Measurements from ENCODE around the gene BCOR. TPM values are rescaled to one million over a fixed set of nuclear protein-coding genes. Genes with fewer than 3 reads are reported as not detected.

The BCOR gene
- total and polyA plus RNA-seq, 2 of the 8 experiments (the other 6 are each of a cell fraction or from before 2014, with no cell fraction given), result 25.0 to 50.8 TPM

DNA sequence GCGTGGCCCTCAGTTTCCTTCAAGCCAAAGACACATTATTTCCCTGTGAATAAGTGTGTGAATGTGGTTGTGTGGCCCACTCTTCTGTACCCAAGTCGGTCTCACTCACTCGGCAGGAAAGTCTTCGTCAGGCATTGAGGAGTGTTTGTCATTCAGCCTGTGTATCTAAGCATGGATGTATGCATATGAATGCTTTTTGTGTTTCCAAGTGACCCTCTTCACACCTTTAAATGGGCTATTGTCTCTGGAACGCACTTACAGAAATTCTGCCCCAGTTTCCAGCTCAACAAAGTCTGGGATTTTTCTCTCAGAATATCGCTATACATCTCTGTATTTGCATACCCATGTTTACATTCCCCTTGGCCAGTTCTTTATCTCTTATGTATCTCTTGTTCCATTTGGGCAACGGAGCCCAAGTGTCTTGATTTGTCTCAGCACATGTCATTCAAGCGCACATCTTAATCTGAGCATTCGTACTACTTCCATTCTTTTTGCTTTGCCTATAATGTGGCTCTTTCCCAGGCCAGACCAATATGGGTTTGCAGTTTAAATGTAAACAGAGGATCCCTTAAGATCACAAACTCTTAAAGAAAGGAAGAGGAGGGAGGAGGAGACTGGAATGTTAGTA lies 4.8 kb downstream of the BCOR start (continued):
- no peak for TF ChIP-seq GABPA (IDR thresholded peaks at IDR 0.05; ENCODE audit: borderline replicate concordance, insufficient read depth, low read length)
- no peak for TF ChIP-seq KDM1A (IDR thresholded peaks at IDR 0.05; ENCODE audit: borderline replicate concordance, low read length)
- TF ChIP-seq RNF2 (IDR thresholded peaks at IDR 0.05; ENCODE audit: borderline replicate concordance, low read depth, low read length, missing control alignments, poor library complexity, severe bottlenecking), result no peak
- no peak for TF ChIP-seq FOSL1 (IDR thresholded peaks at IDR 0.05; ENCODE audit: insufficient read depth, low read depth, low read length)
- no peak for TF ChIP-seq ASH2L (IDR thresholded peaks at IDR 0.05; ENCODE audit: low read length)
- TF ChIP-seq, protein P1, sequence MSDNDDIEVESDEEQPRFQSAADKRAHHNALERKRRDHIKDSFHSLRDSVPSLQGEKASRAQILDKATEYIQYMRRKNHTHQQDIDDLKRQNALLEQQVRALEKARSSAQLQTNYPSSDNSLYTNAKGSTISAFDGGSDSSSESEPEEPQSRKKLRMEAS (IDR thresholded peaks at IDR 0.05), result peak; percentile 17; the same call in 1 of the 2 replicates
- peak; percentile 48; the same call in 1 of the 2 replicates for TF ChIP-seq POLR2AphosphoS5 (IDR thresholded peaks at IDR 0.05; ENCODE audit: low read depth, low read length)
- TF ChIP-seq NRF1 (IDR thresholded peaks at IDR 0.05; ENCODE audit: low read depth, low read length), result no peak
- TF ChIP-seq TAF1 (IDR thresholded peaks at IDR 0.05; ENCODE audit: low read depth, low read length), result 0 out of 2 replicates have a peak, but pooled peaks have one; percentile 22
- no peak for TF ChIP-seq RXRA (IDR thresholded peaks at IDR 0.05; ENCODE audit: insufficient read depth, low read depth, low read length)
- no peak for TF ChIP-seq SIN3A (conservative IDR thresholded peaks at IDR 0.05 in 1 of 2, IDR thresholded peaks at IDR 0.05 in 1 of 2; ENCODE audit: low read depth in 1 of 2, low read length in 2 of 2)
- TF ChIP-seq RBBP5 (IDR thresholded peaks at IDR 0.05; ENCODE audit: borderline replicate concordance, low read depth, low read length), result 0 out of 2 replicates have a peak, but pooled peaks have one; percentile 18
- TF ChIP-seq HDAC2 (IDR thresholded peaks at IDR 0.05; ENCODE audit: borderline replicate concordance in 1 of 2, low read depth in 2 of 2, low read length in 2 of 2), result no peak
- TF ChIP-seq CREB1 (IDR thresholded peaks at IDR 0.05), result no peak
- peak; percentile 45; the same call in 1 of the 2 replicates for TF ChIP-seq TBP (IDR thresholded peaks at IDR 0.05; ENCODE audit: low read depth, low read length)
- TF ChIP-seq POLR2A (IDR thresholded peaks at IDR 0.05; ENCODE audit: control extremely low read depth in 1 of 2, low read depth in 2 of 2, low read length in 2 of 2), result peak in 1 of 2 experiments; percentile 67; a peak in 1 of 3 replicates
- TF ChIP-seq, protein P2, sequence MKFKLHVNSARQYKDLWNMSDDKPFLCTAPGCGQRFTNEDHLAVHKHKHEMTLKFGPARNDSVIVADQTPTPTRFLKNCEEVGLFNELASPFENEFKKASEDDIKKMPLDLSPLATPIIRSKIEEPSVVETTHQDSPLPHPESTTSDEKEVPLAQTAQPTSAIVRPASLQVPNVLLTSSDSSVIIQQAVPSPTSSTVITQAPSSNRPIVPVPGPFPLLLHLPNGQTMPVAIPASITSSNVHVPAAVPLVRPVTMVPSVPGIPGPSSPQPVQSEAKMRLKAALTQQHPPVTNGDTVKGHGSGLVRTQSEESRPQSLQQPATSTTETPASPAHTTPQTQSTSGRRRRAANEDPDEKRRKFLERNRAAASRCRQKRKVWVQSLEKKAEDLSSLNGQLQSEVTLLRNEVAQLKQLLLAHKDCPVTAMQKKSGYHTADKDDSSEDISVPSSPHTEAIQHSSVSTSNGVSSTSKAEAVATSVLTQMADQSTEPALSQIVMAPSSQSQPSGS (IDR thresholded peaks at IDR 0.05; ENCODE audit: low read length), result no peak
- no peak for TF ChIP-seq GTF2F1 (IDR thresholded peaks at IDR 0.05; ENCODE audit: borderline replicate concordance, low read depth, low read length)
- TF ChIP-seq EGR1 (IDR thresholded peaks at IDR 0.05; ENCODE audit: borderline replicate concordance, low read depth, low read length), result no peak

Data from H1 (cell line).